ENCODE measurements around the gene ASAP2.

ASAP2 gene

GRCh38 chr2:9279426-9279825 lies 72.8 kb downstream of the ASAP2 start:
- TF ChIP-seq CTCF (IDR thresholded peaks at IDR 0.05; ENCODE audit: low read depth, low read length, missing control alignments) = no peak
- no peak overlapping the region for H3K4me3 ChIP-seq (ENCODE audit: low read depth, low read length)
- DNase-seq (ENCODE audit: low read depth) = no peak

- no peak overlapping the region for H3K4me3 ChIP-seq (ENCODE audit: low read depth, low read length)
Observed at GRCh38 chr2:9280224-9280623, 73.6 kb downstream of the ASAP2 start.

GRCh38 chr2:9281145-9281544 lies 74.5 kb downstream of the ASAP2 start:
- H3K4me3 ChIP-seq (ENCODE audit: low read depth, low read length) = no peak overlapping the region
- no peak for TF ChIP-seq CTCF (IDR thresholded peaks at IDR 0.05; ENCODE audit: low read depth, low read length, missing control alignments)
- DNase-seq (ENCODE audit: low read depth) = no peak

More at GRCh38 chr2:9280224-9280623, 73.6 kb downstream of the ASAP2 start:
- no peak for DNase-seq (ENCODE audit: low read depth)
- TF ChIP-seq CTCF (IDR thresholded peaks at IDR 0.05; ENCODE audit: low read depth, low read length, missing control alignments) = no peak

GRCh38 chr2:9282128-9283112 lies 75.8 kb downstream of the ASAP2 start:
- DNase-seq (ENCODE audit: low read depth) = no peak
- TF ChIP-seq CTCF (IDR thresholded peaks at IDR 0.05; ENCODE audit: low read depth, low read length, missing control alignments) = no peak
- no peak overlapping the region for H3K4me3 ChIP-seq (ENCODE audit: low read depth, low read length)

GRCh38 chr2:9284521-9285297 lies 78.1 kb downstream of the ASAP2 start:
- no peak overlapping the region for H3K4me3 ChIP-seq (ENCODE audit: low read depth, low read length)
- TF ChIP-seq CTCF (IDR thresholded peaks at IDR 0.05; ENCODE audit: low read depth, low read length, missing control alignments) = no peak
- DNase-seq (ENCODE audit: low read depth) = no peak

GRCh38 chr2:9285385-9285920 lies 78.8 kb downstream of the ASAP2 start:
- DNase-seq (ENCODE audit: low read depth) = no peak
- no peak for TF ChIP-seq CTCF (IDR thresholded peaks at IDR 0.05; ENCODE audit: low read depth, low read length, missing control alignments)
- no peak overlapping the region for H3K4me3 ChIP-seq (ENCODE audit: low read depth, low read length)
